DND-41 (cell line): ENCODE measurements around the gene PTPN6.

Experiments
- ATAC-seq: fragments of 200-7000 bp; cut with Tn5 transposase; 3 replicates; pipeline ENCODE4 v1.9.1; 2021; ENCODE audit warnings: low read depth; ENCODE audit not compliant: insufficient read depth
- DNase-seq: peaks from one replicate; pipeline ENCODE4 v3.0.0-alpha.2; 2020
- H2AFZ ChIP-seq: 2 replicates; pipeline ENCODE4 v1.6.0; 2012; ENCODE audit warnings: low read depth, low read length
- H3K27ac ChIP-seq: 2 replicates; pipeline ENCODE4 v1.5.1; 2012; ENCODE audit warnings: low read length, inconsistent platforms
- H3K27me3 ChIP-seq: fragments of 200-600 bp; sonication (generic); 2 replicates; pipeline ENCODE4 v1.6.0; 2012; ENCODE audit warnings: low read length, mild to moderate bottlenecking, inconsistent platforms; ENCODE audit not compliant: insufficient read depth, poor library complexity
- H3K36me3 ChIP-seq: 2 replicates; pipeline ENCODE4 v1.5.1; 2012; ENCODE audit warnings: low read length, inconsistent platforms; ENCODE audit not compliant: insufficient read depth
- H3K4me1 ChIP-seq: 2 replicates; pipeline ENCODE4 v1.5.1; 2012; ENCODE audit warnings: mild to moderate bottlenecking, low read length; ENCODE audit not compliant: insufficient read depth
- H3K4me2 ChIP-seq: 2 replicates; pipeline ENCODE4 v1.6.0; 2012; ENCODE audit warnings: mild to moderate bottlenecking, moderate library complexity, low read length, inconsistent platforms; ENCODE audit not compliant: insufficient read depth
- H3K4me3 ChIP-seq, 2 experiments: fragments of 200-600 bp in 1 of 2; shearing (Covaris generic) in 1 of 2; 2 replicates each; pipeline ENCODE4 v1.5.1; 2012 to 2016; ENCODE audit warnings: inconsistent platforms in 2 of 2, low read length in 2 of 2, mild to moderate bottlenecking in 2 of 2, low read depth in 1 of 2, moderate library complexity in 1 of 2
- H3K79me2 ChIP-seq: 2 replicates; pipeline ENCODE4 v1.6.0; 2012; ENCODE audit warnings: low read length, inconsistent platforms; ENCODE audit not compliant: insufficient read depth
- H3K9ac ChIP-seq: 2 replicates; pipeline ENCODE4 v1.6.0; 2012; ENCODE audit warnings: low read depth, mild to moderate bottlenecking, inconsistent platforms, low read length, moderate library complexity
- H3K9me3 ChIP-seq: 2 replicates; pipeline ENCODE4 v1.5.1; 2012; ENCODE audit warnings: low read length, moderate library complexity, mild to moderate bottlenecking, inconsistent platforms; ENCODE audit not compliant: insufficient read depth, severe bottlenecking
- H4K20me1 ChIP-seq: 2 replicates; pipeline ENCODE4 v1.6.0; 2012; ENCODE audit warnings: low read length; ENCODE audit not compliant: insufficient read depth
- EZH2 ChIP-seq: IDR thresholded peaks from 3 replicates; pipeline ENCODE4 v1.6.1; 2012; ENCODE audit warnings: borderline replicate concordance, low read depth, mild to moderate bottlenecking, moderate library complexity, low read length, inconsistent platforms; ENCODE audit not compliant: severe bottlenecking
- TF ChIP-seq, protein P1 (sequence below): IDR thresholded peaks from 2 replicates; pipeline ENCODE4 v1.5.1; 2012; ENCODE audit warnings: borderline replicate concordance, low read length, moderate library complexity, mild to moderate bottlenecking; ENCODE audit not compliant: poor library complexity, severe bottlenecking; ENCODE audit errors: extremely low read depth

Gene PTPN6

DNA sequence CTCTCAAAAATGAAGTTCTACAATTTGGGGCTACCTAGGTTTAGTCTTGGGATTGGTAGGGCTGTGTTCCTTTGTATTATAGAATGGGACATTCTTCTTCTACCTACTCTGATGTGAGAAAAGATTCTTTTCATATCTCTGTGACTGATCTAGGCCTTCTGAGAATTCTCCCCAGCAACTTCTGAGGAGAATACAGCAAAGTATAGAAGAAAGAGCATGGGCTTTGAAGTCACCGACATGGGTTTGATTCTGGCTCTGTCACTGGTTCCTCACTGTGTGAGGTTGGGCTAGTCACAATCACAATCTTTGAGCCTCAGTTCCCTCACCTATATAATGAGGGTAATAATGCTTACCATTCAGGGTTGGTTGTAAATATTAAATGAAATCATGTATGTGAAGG is 18.4 kb upstream of the PTPN6 start:
- Histone ChIP-seq H3K27me3 (no peaks in the 10 kb centered on the region), H2AFZ (no peak overlapping the region), H3K36me3 (peaks cover 42% of the 10 kb centered on the region), H4K20me1 (peaks cover 21% of the 10 kb centered on the region), H3K79me2 (peaks cover 82% of the 10 kb centered on the region), H3K9me3 (no peaks in the 10 kb centered on the region), H3K4me3 (no peak overlapping the region), H3K27ac (no peak overlapping the region), H3K4me2 (no peak overlapping the region), H3K4me1 (peaks cover 46% of the 10 kb centered on the region), H3K9ac (no peak overlapping the region)
- no peak for TF ChIP-seq EZH2
- TF ChIP-seq, protein P1, sequence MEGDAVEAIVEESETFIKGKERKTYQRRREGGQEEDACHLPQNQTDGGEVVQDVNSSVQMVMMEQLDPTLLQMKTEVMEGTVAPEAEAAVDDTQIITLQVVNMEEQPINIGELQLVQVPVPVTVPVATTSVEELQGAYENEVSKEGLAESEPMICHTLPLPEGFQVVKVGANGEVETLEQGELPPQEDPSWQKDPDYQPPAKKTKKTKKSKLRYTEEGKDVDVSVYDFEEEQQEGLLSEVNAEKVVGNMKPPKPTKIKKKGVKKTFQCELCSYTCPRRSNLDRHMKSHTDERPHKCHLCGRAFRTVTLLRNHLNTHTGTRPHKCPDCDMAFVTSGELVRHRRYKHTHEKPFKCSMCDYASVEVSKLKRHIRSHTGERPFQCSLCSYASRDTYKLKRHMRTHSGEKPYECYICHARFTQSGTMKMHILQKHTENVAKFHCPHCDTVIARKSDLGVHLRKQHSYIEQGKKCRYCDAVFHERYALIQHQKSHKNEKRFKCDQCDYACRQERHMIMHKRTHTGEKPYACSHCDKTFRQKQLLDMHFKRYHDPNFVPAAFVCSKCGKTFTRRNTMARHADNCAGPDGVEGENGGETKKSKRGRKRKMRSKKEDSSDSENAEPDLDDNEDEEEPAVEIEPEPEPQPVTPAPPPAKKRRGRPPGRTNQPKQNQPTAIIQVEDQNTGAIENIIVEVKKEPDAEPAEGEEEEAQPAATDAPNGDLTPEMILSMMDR = no peak
- no peak for DNase-seq
- ATAC-seq = peak; percentile 12; the same call in 1 of the 3 replicates

DNA sequence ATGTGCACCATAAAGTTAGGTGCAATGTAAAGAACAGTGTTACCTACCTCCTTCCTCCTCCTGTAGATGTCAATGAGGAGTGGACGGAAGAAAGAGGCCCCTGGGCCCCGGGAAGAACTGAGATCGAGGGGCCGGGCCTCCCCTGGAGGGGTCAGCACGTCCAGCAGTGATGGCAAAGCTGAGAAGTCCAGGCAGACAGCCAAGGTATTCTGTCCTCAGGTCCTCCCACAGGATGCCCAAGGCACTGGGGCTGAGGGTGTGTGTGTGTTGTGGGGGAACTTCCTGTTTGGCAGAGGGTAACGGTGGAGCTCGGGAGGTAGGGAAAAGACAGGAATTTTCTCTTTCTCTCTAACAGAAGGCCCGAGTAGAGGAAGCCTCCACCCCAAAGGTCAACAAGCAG is 17.0 kb upstream of the PTPN6 start:
- Histone ChIP-seq H3K4me2 (no peak overlapping the region), H3K4me1 (peaks cover 51% of the 10 kb centered on the region), H3K9ac (no peak overlapping the region)

DNA sequence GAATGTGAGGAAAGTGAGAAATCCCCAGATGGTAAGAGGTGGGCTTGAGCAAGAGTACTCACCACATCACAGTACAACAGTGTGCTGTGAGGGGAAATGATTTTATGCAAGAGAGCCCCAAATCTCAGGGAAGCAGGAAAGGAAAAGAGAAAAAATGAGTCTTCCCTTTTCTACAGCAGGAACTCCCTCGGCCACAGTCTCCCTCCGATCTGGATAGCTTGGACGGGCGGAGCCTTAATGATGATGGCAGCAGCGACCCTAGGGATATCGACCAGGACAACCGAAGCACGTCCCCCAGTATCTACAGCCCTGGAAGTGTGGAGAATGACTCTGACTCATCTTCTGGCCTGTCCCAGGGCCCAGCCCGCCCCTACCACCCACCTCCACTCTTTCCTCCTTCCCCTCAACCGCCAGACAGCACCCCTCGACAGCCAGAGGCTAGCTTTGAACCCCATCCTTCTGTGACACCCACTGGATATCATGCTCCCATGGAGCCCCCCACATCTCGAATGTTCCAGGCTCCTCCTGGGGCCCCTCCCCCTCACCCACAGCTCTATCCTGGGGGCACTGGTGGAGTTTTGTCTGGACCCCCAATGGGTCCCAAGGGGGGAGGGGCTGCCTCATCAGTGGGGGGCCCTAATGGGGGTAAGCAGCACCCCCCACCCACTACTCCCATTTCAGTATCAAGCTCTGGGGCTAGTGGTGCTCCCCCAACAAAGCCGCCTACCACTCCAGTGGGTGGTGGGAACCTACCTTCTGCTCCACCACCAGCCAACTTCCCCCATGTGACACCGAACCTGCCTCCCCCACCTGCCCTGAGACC is 15.6 kb upstream of the PTPN6 start:
- Histone ChIP-seq H3K9me3 (no peaks in the 10 kb centered on the region), H3K9ac (peak overlapping the region; percentile 97), H3K4me1 (peaks cover 39% of the 10 kb centered on the region), H3K4me2 (peak overlapping the region; percentile 92), H2AFZ (no peak overlapping the region), H3K36me3 (peaks cover 60% of the 10 kb centered on the region), H3K27ac (peak overlapping the region; percentile 98; the same call in 1 of the 2 replicates), H3K27me3 (no peaks in the 10 kb centered on the region), H3K4me3 (peak overlapping the region in 1 of 2 experiments; percentile 90; a peak in 2 of 4 replicates), H4K20me1 (peaks cover 11% of the 10 kb centered on the region), H3K79me2 (peaks cover 69% of the 10 kb centered on the region)
- ATAC-seq = no peak
- TF ChIP-seq, protein P1 = no peak
- no peak for TF ChIP-seq EZH2
- no peak for DNase-seq

More for the DNA sequence above, 17.0 kb upstream of the PTPN6 start:
- Histone ChIP-seq H3K27ac (no peak overlapping the region; the same call in 1 of the 2 replicates), H3K79me2 (peaks cover 81% of the 10 kb centered on the region), H4K20me1 (peaks cover 18% of the 10 kb centered on the region), H3K36me3 (peaks cover 51% of the 10 kb centered on the region), H3K9me3 (no peaks in the 10 kb centered on the region), H2AFZ (no peak overlapping the region), H3K4me3 (no peak overlapping the region), H3K27me3 (no peaks in the 10 kb centered on the region)
- ATAC-seq (no peak), DNase-seq (no peak)
- no peak for TF ChIP-seq EZH2
- TF ChIP-seq, protein P1 = no peak
